Chondrocyte (in vitro differentiated cells): Measurements from ENCODE around the gene KCNJ10. TPM values are rescaled to one million over a fixed set of nuclear protein-coding genes. Genes with fewer than 3 reads are reported as not detected.

Experiments
- DNase-seq: peaks from one replicate; pipeline ENCODE4 v3.0.0; 2021; ENCODE audit warnings: mixed read lengths, low spot score
- H3K27ac Mint-ChIP-seq: one replicate; pipeline ENCODE4 v1.8.0; 2021; ENCODE audit warnings: mild to moderate bottlenecking, moderate library complexity, mixed read lengths; ENCODE audit not compliant: unreplicated experiment
- H3K27me3 Mint-ChIP-seq: 2 replicates; pipeline ENCODE4 v1.8.0; 2021; ENCODE audit warnings: low read depth, mixed read lengths
- H3K36me3 Mint-ChIP-seq: 2 replicates; pipeline ENCODE4 v1.8.0; 2021; ENCODE audit warnings: low read depth, mixed read lengths
- H3K4me1 Mint-ChIP-seq: 2 replicates; pipeline ENCODE4 v1.8.0; 2021; ENCODE audit warnings: low read depth, mild to moderate bottlenecking, mixed read lengths
- H3K4me3 Mint-ChIP-seq: one replicate; pipeline ENCODE4 v1.8.0; 2021; ENCODE audit warnings: mild to moderate bottlenecking, moderate library complexity, mixed read lengths; ENCODE audit not compliant: unreplicated experiment
- H3K9me3 Mint-ChIP-seq: 2 replicates; pipeline ENCODE4 v1.8.0; 2021; ENCODE audit warnings: low read depth, mixed read lengths
- CTCF ChIP-seq: fragments of 200-600 bp; sonication (generic); IDR thresholded peaks from 2 replicates; pipeline ENCODE4 v1.5.0; 2021; ENCODE audit warnings: antibody characterized with exemption, mild to moderate bottlenecking, moderate library complexity
- total RNA-seq: library from RNA; stranded (reverse); gene quantifications from 3 replicates; pipeline ENCODE4 v1.2.1, GENCODE V29; 2021

KCNJ10 gene
- total RNA-seq, 1 donor from 2014 or later: not detected

GRCh38 chr1:159981351-159982055, 88.5 kb downstream of the KCNJ10 start:
- Mint-ChIP-seq H3K27me3 (peaks cover 69% of the 10 kb centered on the region), H3K36me3 (peaks cover 9% of the 10 kb centered on the region), H3K4me3 (no peak overlapping the region), H3K27ac (no peak overlapping the region), H3K9me3 (peaks cover 3% of the 10 kb centered on the region), H3K4me1 (no peaks in the 10 kb centered on the region)
- TF ChIP-seq CTCF: no peak
- DNase-seq: no peak

- peaks cover 64% of the 10 kb centered on the region for H3K27me3 Mint-ChIP-seq
- DNase-seq: no peak
Measured at GRCh38 chr1:159980786-159981185, 89.2 kb downstream of the KCNJ10 start.

GRCh38 chr1:159980076-159980475, 89.9 kb downstream of the KCNJ10 start:
- H3K27me3 Mint-ChIP-seq: peaks cover 57% of the 10 kb centered on the region
- H3K27ac Mint-ChIP-seq: no peak overlapping the region
- no peak for TF ChIP-seq CTCF
- H3K36me3 Mint-ChIP-seq: peaks cover 9% of the 10 kb centered on the region
- no peak for DNase-seq
- H3K4me1 Mint-ChIP-seq: no peaks in the 10 kb centered on the region
- H3K9me3 Mint-ChIP-seq: peaks cover 3% of the 10 kb centered on the region
- H3K4me3 Mint-ChIP-seq: no peak overlapping the region

More at GRCh38 chr1:159980786-159981185, 89.2 kb downstream of the KCNJ10 start:
- Mint-ChIP-seq H3K9me3 (peaks cover 3% of the 10 kb centered on the region), H3K36me3 (peaks cover 9% of the 10 kb centered on the region), H3K4me1 (no peaks in the 10 kb centered on the region), H3K27ac (no peak overlapping the region), H3K4me3 (no peak overlapping the region)
- no peak for TF ChIP-seq CTCF

- peaks cover 53% of the 10 kb centered on the region for H3K27me3 Mint-ChIP-seq
- H3K27ac Mint-ChIP-seq: no peak overlapping the region
- peaks cover 9% of the 10 kb centered on the region for H3K36me3 Mint-ChIP-seq
- no peak for DNase-seq
- no peak for TF ChIP-seq CTCF
- H3K4me3 Mint-ChIP-seq: no peak overlapping the region
- H3K9me3 Mint-ChIP-seq: peaks cover 3% of the 10 kb centered on the region
- H3K4me1 Mint-ChIP-seq: no peaks in the 10 kb centered on the region
Measured at GRCh38 chr1:159979257-159979656, 90.7 kb downstream of the KCNJ10 start.

- Mint-ChIP-seq H3K9me3 (peaks cover 2% of the 10 kb centered on the region), H3K4me1 (no peaks in the 10 kb centered on the region), H3K4me3 (no peak overlapping the region), H3K27me3 (peaks cover 42% of the 10 kb centered on the region), H3K36me3 (peaks cover 9% of the 10 kb centered on the region), H3K27ac (no peak overlapping the region)
- no peak for TF ChIP-seq CTCF
- no peak for DNase-seq
Measured at GRCh38 chr1:159978107-159978398, 91.9 kb downstream of the KCNJ10 start.
